ENCODE data around the gene TRIM47.

DNA sequence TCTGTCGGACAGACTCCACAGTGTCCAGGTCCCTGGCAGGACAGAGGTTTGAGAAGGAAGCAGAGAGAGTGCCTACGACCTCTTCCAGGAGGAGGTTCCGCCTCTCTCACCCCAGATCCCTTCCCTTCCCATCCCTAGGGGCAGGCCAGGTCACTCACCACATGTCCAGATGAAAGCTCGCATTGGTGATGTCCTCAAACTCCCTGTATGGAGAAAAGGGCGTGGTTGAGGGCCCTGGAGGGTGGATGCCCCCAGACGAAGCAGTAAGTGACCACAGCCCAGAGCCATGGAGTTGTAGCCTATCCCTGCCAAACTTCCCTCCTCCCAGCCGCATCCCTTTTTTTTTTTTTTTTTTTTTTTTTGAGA is 37.6 kb downstream of the TRIM47 start:
- TF ChIP-seq CTCF (IDR thresholded peaks at IDR 0.05) = no peak
- no peak for TF ChIP-seq EP300 (IDR thresholded peaks at IDR 0.05)
- TF ChIP-seq POLR2A (IDR thresholded peaks at IDR 0.05) = no peak

All from tibial nerve (tissue), 4 donors.